ENCODE measurements around the gene PRR16.
"Not testable (repeated sequence)": the region's sequence is repeated elsewhere in the genome, so short reads cannot be mapped to it uniquely, and the experiment has no call there.

PRR16 gene

GRCh38 chr5:120463991-120464626, at the start of gene PRR16:
Gene PRR16 (plus strand): TSS chr5:120464300.
- peak; percentile 46 for DNase-seq

GRCh38 chr5:120415985-120416384, 48.1 kb upstream of the PRR16 start:
- no peak for DNase-seq

GRCh38 chr5:120419127-120419526, 45.0 kb upstream of the PRR16 start:
- DNase-seq, result no peak

- DNase-seq, result not testable (repeated sequence)
These were observed 37.3 kb upstream of the PRR16 start for GRCh38 chr5:120426633-120427275.

GRCh38 chr5:120430572-120430971, 33.5 kb upstream of the PRR16 start:
- no peak for DNase-seq

- DNase-seq, result no peak
These were observed 31.2 kb upstream of the PRR16 start for GRCh38 chr5:120432861-120433260.

- no peak for DNase-seq
These were observed 29.0 kb upstream of the PRR16 start for GRCh38 chr5:120435129-120435528.

- DNase-seq, result no peak
These were observed 27.1 kb upstream of the PRR16 start for GRCh38 chr5:120436996-120437395.

GRCh38 chr5:120442694-120443093, 21.4 kb upstream of the PRR16 start:
- no peak for DNase-seq

- no peak for DNase-seq
These were observed 20.5 kb upstream of the PRR16 start for GRCh38 chr5:120443607-120444006.

GRCh38 chr5:120446068-120446492, 18.0 kb upstream of the PRR16 start:
- DNase-seq, result no peak

- no peak for DNase-seq
These were observed 17.2 kb upstream of the PRR16 start for GRCh38 chr5:120446901-120447300.

- no peak for DNase-seq
These were observed 16.3 kb upstream of the PRR16 start for GRCh38 chr5:120447706-120448239.

GRCh38 chr5:120449501-120449900, 14.6 kb upstream of the PRR16 start:
- DNase-seq, result no peak

- no peak for DNase-seq
These were observed 13.2 kb upstream of the PRR16 start for GRCh38 chr5:120450910-120451309.

- DNase-seq, result no peak
These were observed 12.7 kb upstream of the PRR16 start for GRCh38 chr5:120451445-120451844.

- DNase-seq, result no peak
These were observed 11.6 kb upstream of the PRR16 start for GRCh38 chr5:120452471-120452870.

GRCh38 chr5:120454094-120454798, 9.9 kb upstream of the PRR16 start:
- no peak for DNase-seq

- DNase-seq, result no peak
These were observed 8.1 kb upstream of the PRR16 start for GRCh38 chr5:120456006-120456405.

GRCh38 chr5:120457839-120458507, 6.1 kb upstream of the PRR16 start:
- peak; percentile 24 for DNase-seq

GRCh38 chr5:120458508-120458847, 5.6 kb upstream of the PRR16 start:
- DNase-seq, result not testable (repeated sequence)

GRCh38 chr5:120461251-120461650, 2.8 kb upstream of the PRR16 start:
- DNase-seq, result no peak

GRCh38 chr5:120463006-120463680, 957 bp upstream of the PRR16 start:
- no peak for DNase-seq
